Type B pancreatic cell (in vitro differentiated cells): ENCODE results near the gene OPA3. TPM values are rescaled to one million over a fixed set of nuclear protein-coding genes. Genes with fewer than 3 reads are reported as not detected.
A peak's percentile ranks its signal among the peaks of the same experiment; 100 is the strongest.

Experiments used
- DNase-seq: peaks from one replicate; pipeline ENCODE4 v3.0.0; 2021; ENCODE audit warnings: mixed read lengths; ENCODE audit not compliant: unreplicated experiment; ENCODE audit errors: extremely low spot score
- H3K27ac Mint-ChIP-seq: 2 replicates; pipeline ENCODE4 v1.8.0; 2021; ENCODE audit warnings: mild to moderate bottlenecking, mixed read lengths
- H3K27me3 Mint-ChIP-seq: 2 replicates; pipeline ENCODE4 v1.8.0; 2021; ENCODE audit warnings: mixed read lengths
- H3K36me3 Mint-ChIP-seq: 2 replicates; pipeline ENCODE4 v1.8.0; 2021; ENCODE audit warnings: mixed read lengths
- H3K4me1 Mint-ChIP-seq: one replicate; pipeline ENCODE4 v1.8.0; 2021; ENCODE audit warnings: mixed read lengths; ENCODE audit not compliant: unreplicated experiment
- H3K4me3 Mint-ChIP-seq: 2 replicates; pipeline ENCODE4 v1.8.0; 2021; ENCODE audit warnings: mild to moderate bottlenecking, mixed read lengths
- H3K9me3 Mint-ChIP-seq: 2 replicates; pipeline ENCODE4 v1.8.0; 2021; ENCODE audit warnings: mixed read lengths
- total RNA-seq: library from RNA; stranded (reverse); gene quantifications from 2 replicates; pipeline ENCODE4 v1.2.1, GENCODE V29; 2021; ENCODE audit warnings: low replicate concordance
- TF ChIP-seq, protein P1 (sequence below): fragments of 200-600 bp; sonication (generic); conservative IDR thresholded peaks from 2 replicates; pipeline ENCODE4 v1.5.0; 2021; ENCODE audit warnings: antibody characterized with exemption, mild to moderate bottlenecking

The OPA3 gene
- total RNA-seq, 1 donor from 2014 or later = 10.1 TPM

DNA sequence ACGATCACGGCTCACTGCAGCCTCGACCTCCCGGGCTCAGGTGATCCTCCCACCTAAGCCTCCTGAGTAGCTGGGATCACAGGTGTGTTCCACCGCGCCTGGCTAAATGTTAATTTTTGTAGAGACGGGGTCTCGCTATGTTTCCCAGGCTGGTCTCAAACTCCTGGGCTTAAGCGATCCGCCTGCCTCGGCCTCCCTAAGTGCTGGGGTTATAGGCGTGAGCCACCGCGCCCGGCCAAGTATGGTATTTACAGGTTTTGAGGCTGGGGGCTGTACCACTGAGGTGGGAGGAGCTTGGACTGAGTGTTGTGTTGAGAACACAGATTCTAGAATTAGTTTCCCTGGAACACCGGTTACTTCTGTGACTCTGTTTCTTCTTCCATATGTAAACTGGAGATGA lies 86.8 kb downstream of the OPA3 start:
- H3K9me3 Mint-ChIP-seq = no peaks in the 10 kb centered on the region
- no peak for DNase-seq
- TF ChIP-seq, protein P1, sequence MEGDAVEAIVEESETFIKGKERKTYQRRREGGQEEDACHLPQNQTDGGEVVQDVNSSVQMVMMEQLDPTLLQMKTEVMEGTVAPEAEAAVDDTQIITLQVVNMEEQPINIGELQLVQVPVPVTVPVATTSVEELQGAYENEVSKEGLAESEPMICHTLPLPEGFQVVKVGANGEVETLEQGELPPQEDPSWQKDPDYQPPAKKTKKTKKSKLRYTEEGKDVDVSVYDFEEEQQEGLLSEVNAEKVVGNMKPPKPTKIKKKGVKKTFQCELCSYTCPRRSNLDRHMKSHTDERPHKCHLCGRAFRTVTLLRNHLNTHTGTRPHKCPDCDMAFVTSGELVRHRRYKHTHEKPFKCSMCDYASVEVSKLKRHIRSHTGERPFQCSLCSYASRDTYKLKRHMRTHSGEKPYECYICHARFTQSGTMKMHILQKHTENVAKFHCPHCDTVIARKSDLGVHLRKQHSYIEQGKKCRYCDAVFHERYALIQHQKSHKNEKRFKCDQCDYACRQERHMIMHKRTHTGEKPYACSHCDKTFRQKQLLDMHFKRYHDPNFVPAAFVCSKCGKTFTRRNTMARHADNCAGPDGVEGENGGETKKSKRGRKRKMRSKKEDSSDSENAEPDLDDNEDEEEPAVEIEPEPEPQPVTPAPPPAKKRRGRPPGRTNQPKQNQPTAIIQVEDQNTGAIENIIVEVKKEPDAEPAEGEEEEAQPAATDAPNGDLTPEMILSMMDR = no peak
- peak overlapping the region; percentile 89 for H3K4me3 Mint-ChIP-seq
- peak overlapping the region; percentile 72 for H3K27ac Mint-ChIP-seq
- peaks cover 18% of the 10 kb centered on the region for H3K4me1 Mint-ChIP-seq
- H3K27me3 Mint-ChIP-seq = peaks cover 68% of the 10 kb centered on the region
- H3K36me3 Mint-ChIP-seq = peaks cover 3% of the 10 kb centered on the region

DNA sequence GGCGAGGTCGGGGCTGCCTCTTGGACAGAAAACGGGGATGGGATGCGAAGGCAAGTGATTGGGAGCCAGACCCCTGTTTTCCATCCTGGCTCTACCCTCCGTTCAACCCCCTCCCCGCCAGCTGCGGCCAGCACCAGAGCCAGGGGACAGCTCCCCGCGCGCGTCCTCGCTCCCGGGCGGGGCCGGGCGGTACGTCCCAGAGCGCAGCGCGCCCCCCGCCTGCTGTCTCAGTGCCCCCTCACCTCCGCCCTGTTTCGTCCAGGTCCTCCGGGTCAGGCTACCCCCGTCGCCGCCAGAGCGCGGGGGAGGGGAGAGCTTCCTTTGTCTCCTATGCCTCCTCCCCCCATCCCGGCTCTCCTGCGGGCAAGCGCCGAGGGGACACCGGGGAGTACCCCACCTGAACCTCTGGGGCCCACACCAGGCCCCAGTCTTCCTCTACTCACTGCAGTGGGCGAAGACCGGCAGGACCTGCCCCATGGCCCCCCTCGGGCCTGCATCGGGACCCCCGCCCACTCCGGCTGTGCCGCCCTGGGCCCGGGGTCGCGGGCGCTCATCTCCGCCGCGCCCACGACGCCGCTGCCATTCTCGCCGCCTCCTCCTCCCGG lies 88.2 kb downstream of the OPA3 start:
- TF ChIP-seq, protein P1 = no peak
- Mint-ChIP-seq H3K9me3 (no peaks in the 10 kb centered on the region), H3K4me1 (peaks cover 27% of the 10 kb centered on the region), H3K27me3 (peaks cover 54% of the 10 kb centered on the region), H3K27ac (no peak overlapping the region), H3K36me3 (peaks cover 3% of the 10 kb centered on the region), H3K4me3 (peak overlapping the region; percentile 82)
- no peak for DNase-seq

- Mint-ChIP-seq H3K36me3 (peaks cover 3% of the 10 kb centered on the region), H3K27me3 (peaks cover 41% of the 10 kb centered on the region), H3K4me3 (peak overlapping the region; percentile 82), H3K9me3 (no peaks in the 10 kb centered on the region), H3K4me1 (peaks cover 27% of the 10 kb centered on the region), H3K27ac (no peak overlapping the region)
- DNase-seq = no peak
- TF ChIP-seq, protein P1 = no peak
These were observed 89.4 kb downstream of the OPA3 start for GRCh38 chr19:45495178-45495577.

DNA sequence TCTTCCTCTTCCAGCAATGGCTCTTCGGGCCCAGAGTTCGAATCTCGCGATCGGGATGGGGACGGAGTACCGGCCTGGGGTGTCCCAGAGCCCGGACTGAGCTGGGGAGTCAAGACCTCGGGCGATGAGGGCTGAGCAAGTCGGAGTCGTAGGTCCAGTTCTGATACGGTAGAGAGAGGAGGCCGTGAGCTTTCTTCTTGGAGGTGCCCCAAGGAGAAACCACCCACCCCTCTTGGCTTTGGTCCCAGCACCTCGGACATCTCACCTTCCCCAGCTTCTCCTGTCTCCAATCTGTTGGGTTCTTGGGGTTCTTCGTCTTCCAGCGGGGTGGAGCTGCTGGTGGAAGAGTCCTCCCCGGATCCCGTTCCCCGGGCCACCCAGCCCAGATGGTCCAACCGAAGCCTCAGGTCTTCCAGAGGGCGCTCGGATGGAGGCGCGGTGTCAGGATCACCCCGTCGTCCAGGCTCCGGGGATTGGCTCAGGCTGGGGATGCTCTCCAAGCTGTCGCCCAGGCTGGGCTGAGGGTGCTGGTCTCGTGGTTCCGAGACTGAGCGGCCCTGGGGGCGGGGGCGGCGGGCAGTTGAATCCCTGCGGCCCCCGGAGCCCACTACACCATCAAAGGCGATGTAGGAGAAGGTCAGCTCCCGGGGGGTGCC lies 90.2 kb downstream of the OPA3 start:
- Mint-ChIP-seq H3K4me1 (peaks cover 24% of the 10 kb centered on the region), H3K9me3 (no peaks in the 10 kb centered on the region), H3K27me3 (peaks cover 34% of the 10 kb centered on the region), H3K36me3 (peaks cover 2% of the 10 kb centered on the region), H3K27ac (no peak overlapping the region), H3K4me3 (peak overlapping the region; percentile 49)
- TF ChIP-seq, protein P1 = no peak
- no peak for DNase-seq

DNA sequence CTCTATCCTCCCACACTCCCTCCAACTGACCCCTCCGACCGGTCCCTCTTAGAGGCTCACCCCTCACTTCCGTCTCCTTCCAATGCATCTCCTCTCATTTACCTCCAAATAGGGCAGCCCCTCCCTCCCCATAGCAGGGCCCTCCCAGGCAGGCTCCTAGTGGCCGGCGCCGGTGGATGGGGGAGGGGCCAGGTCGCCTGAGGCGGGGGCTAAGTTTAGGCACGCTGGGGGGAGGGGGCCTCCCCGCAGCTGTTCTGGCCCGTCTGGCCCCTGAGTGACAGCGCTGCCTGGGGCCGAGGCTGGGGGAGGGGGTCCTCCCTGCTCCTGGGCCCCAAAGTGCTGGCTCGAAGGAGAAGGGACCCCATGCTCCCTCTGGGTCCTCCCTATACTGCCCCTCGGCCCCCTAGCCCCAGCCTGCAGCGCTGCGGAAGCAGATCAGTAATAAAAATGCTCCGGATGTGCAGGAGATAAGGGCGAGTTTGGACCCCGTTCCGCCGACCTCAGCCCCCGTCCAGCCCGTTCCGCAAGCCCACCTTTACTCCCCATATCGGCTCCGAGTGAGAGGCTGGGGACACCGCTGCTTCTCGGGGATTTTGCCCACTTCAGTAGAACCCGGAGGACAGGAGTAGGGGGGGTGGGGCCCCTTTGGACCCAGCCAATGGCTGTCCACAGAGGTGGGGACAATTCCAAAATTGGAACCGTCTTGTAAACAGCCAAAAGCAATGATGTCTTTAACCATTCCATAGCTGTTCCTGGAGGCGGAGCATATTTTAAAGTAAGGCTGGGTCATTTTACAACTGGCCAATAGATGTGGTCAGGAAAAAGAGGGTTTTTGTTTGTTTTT lies 91.8 kb downstream of the OPA3 start:
- no peaks in the 10 kb centered on the region for H3K36me3 Mint-ChIP-seq
- TF ChIP-seq, protein P1 = no peak
- H3K27ac Mint-ChIP-seq = peak overlapping the region; percentile 60
- H3K27me3 Mint-ChIP-seq = peaks cover 24% of the 10 kb centered on the region
- DNase-seq = no peak
- peak overlapping the region; percentile 88 for H3K4me3 Mint-ChIP-seq
- no peaks in the 10 kb centered on the region for H3K9me3 Mint-ChIP-seq
- peaks cover 21% of the 10 kb centered on the region for H3K4me1 Mint-ChIP-seq
